GF-D8 (cell line): ENCODE measurements around the gene ARPC3.
"Not testable (repeated sequence)": the region's sequence is repeated elsewhere in the genome, so short reads cannot be mapped to it uniquely, and the experiment has no call there.

ENCODE experiments used
- DNase-seq: peaks from one replicate; lab custom pipeline; 2025; lab: John Stamatoyannopoulos, UW

ARPC3 gene

GRCh38 chr12:110417113-110417512 is 33.0 kb downstream of the ARPC3 start:
- peak; percentile 13 for DNase-seq

- DNase-seq, result not testable (repeated sequence)
These were observed 40.1 kb downstream of the ARPC3 start for GRCh38 chr12:110410086-110410485.

- peak; percentile 62 for DNase-seq
These were observed 44.9 kb downstream of the ARPC3 start for GRCh38 chr12:110405126-110405662.

GRCh38 chr12:110403976-110404682 is 46.0 kb downstream of the ARPC3 start:
- peak; percentile 32 for DNase-seq

GRCh38 chr12:110403146-110403975 is 46.8 kb downstream of the ARPC3 start, which contains the start of gene ANAPC7:
TSS of gene ANAPC7 (minus strand) at chr12:110403708. CDS start at chr12:110403627, 81 bp downstream.
- DNase-seq, result peak; percentile 60
